CD4-positive, alpha-beta T cell (primary cell): Measurements from ENCODE around the gene DSCAML1. TPM values are rescaled to one million over a fixed set of nuclear protein-coding genes. Genes with fewer than 3 reads are reported as not detected.
A peak's percentile ranks its signal among the peaks of the same experiment; 100 is the strongest.

Experiments used
- ATAC-seq: fragments of 200-7000 bp; cut with Tn5 transposase; one replicate; pipeline ENCODE4 v1.10.0; 2022; ENCODE audit warnings: mild to moderate bottlenecking; ENCODE audit not compliant: poor library complexity
- CTCF ChIA-PET: fragments of 350-600 bp; sonication (Branson Sonifier 250); formaldehyde crosslinking; loops from one replicate; lab custom pipeline; 2021; ENCODE audit warnings: antibody characterized with exemption, inconsistent platforms; lab: Charles Lee
- POLR2A ChIA-PET: fragments of 350-600 bp; sonication (Branson Sonifier 250); formaldehyde crosslinking; loops from one replicate; lab custom pipeline; 2021; ENCODE audit warnings: antibody characterized with exemption, inconsistent platforms; lab: Charles Lee
- DNase-seq, 14 experiments: peaks; one replicate each; pipeline ENCODE4 v3.0.0-alpha.2; 2013 to 2020; ENCODE audit warnings: mixed read lengths in 2 of 14
- H3K27ac ChIP-seq, 2 donors: one replicate each; pipeline versions ENCODE4 v1.5.1 to v1.7.0; 2013; ENCODE audit warnings: low read length in 2 of 2, low read depth in 1 of 2, mild to moderate bottlenecking in 1 of 2
- H3K27me3 ChIP-seq, 2 experiments: 1 replicate in 1 of 2; 2 replicates in 1 of 2; pipeline versions ENCODE4 v1.6.1 to v1.7.0; 2013; ENCODE audit warnings: low read length in 2 of 2, control low read depth in 1 of 2, mild to moderate bottlenecking in 1 of 2, moderate library complexity in 1 of 2; ENCODE audit not compliant: insufficient read depth in 2 of 2, control insufficient read depth in 1 of 2
- H3K36me3 ChIP-seq: one replicate; pipeline ENCODE4 v1.6.1; 2013; ENCODE audit warnings: low read length, control low read depth; ENCODE audit not compliant: insufficient read depth
- H3K4me1 ChIP-seq: one replicate; pipeline ENCODE4 v1.6.1; 2013; ENCODE audit warnings: low read length, control low read depth; ENCODE audit not compliant: insufficient read depth
- H3K4me3 ChIP-seq: one replicate; pipeline ENCODE4 v1.5.1; 2013; ENCODE audit warnings: mild to moderate bottlenecking, low read length, moderate library complexity
- H3K9me3 ChIP-seq, 2 experiments: 1 replicate in 1 of 2; 2 replicates in 1 of 2; pipeline versions ENCODE4 v1.6.1 to v1.7.0; 2013; ENCODE audit warnings: low read length in 2 of 2, mild to moderate bottlenecking in 2 of 2, control low read depth in 1 of 2, moderate library complexity in 1 of 2; ENCODE audit not compliant: control insufficient read depth in 1 of 2, insufficient read depth in 1 of 2
- H3K27ac Mint-ChIP-seq: one replicate; pipeline ENCODE4 v1.8.0; 2020; ENCODE audit warnings: mixed read lengths
- H3K27me3 Mint-ChIP-seq: one replicate; pipeline ENCODE4 v1.8.0; 2021; ENCODE audit warnings: mixed read lengths
- H3K36me3 Mint-ChIP-seq: one replicate; pipeline ENCODE4 v1.8.0; 2021; ENCODE audit warnings: low read depth, mixed read lengths
- H3K4me1 Mint-ChIP-seq: one replicate; pipeline ENCODE4 v1.8.0; 2021; ENCODE audit warnings: low read depth, mixed read lengths
- H3K4me3 Mint-ChIP-seq: one replicate; pipeline ENCODE4 v1.8.0; 2020; ENCODE audit warnings: mild to moderate bottlenecking, mixed read lengths
- H3K9me3 Mint-ChIP-seq: one replicate; pipeline ENCODE4 v1.8.0; 2020; ENCODE audit warnings: mixed read lengths
- intact Hi-C, 2 experiments: fragments of 100-400 bp; cut with DNase I in 1 of 2; cut with micrococcal nuclease in 1 of 2; formaldehyde crosslinking; loops; one replicate each; pipeline versions ENCODE4 v1.15.1 to v1.9.0; 2023 to 2025; cut with DNase I, micrococcal nuclease
- total RNA-seq, 174 experiments: library from RNA in 2 of 174; stranded (reverse) in 2 of 174; gene quantifications; one replicate each; pipeline ENCODE4 v1.2.3 and lab custom pipeline; 2021 to 2026
- TF ChIP-seq, protein P1 (sequence below): fragments of 200-600 bp; IDR thresholded peaks from one replicate; pipeline ENCODE4 v1.8.0; 2022; ENCODE audit warnings: antibody characterized with exemption, mild to moderate bottlenecking

DSCAML1 gene
- total RNA-seq, 2 experiments from 2014 or later: 0.22 to 0.61 TPM

DNA sequence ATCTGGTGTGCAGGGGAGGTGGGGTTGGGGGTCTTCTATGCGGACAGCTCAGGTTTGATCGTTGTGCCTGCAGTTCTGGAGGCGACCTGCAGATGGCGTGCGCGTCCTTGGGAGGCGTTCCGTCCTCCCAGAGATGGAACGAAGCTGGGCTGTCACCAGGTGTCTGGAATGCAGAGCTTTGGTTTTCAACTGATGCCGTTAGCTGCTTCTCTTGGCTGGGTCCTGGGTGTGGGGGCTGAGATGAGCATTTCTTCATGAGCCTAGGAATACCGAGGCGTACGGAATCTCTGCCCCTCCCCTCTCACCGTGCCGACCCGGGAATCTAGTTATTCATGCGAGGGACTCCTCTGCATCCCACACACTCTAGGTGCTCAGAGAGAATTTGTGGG lies 370.7 kb downstream of the DSCAML1 start:
- POLR2A ChIA-PET: interaction anchor here (0.8 to 1.1 kb wide), 4 partner anchors 98 to 627 kb away, joined by 3 to 5 read pairs (median 4); partner anchors contain the start of gene CEP164

DNA sequence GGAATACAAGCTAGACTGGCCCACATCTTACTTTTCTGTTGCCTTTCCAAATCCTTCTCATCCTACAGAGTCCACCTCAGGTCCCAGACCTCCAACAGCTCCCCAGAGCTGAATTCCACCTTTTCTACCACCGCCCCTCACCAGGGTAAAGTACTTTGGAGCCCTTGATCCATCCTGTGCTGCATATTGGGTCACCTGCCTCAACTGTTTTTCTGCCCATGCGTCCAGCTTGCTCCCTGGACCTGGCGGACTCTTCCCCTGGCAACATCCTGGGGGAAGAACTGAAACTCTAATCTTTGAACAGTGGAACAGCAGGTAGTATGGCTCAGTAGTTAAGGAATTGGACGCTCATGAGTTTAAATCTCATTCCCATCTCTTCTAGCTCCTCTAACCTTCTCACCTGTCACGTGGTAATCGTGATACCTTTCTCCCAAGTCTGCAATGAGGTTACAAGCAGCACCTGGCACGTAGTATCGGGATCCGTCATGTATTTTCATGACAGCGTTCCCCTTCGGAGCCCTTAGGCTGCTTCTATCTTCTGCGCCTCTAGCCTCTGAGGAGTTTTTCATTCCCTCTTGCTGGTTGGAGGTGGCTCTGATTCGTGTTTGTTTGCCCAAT lies 371.2 kb downstream of the DSCAML1 start:
- no peaks in the 10 kb centered on the region for H3K9me3 ChIP-seq
- CTCF ChIA-PET: interaction anchor here (0.6 to 2.0 kb wide), 7 partner anchors 10 to 746 kb away, joined by 3 to 5 read pairs (median 3); no protein-coding TSS in a partner anchor
- Mint-ChIP-seq H3K36me3 (no peaks in the 10 kb centered on the region), H3K9me3 (no peaks in the 10 kb centered on the region), H3K4me3 (no peak overlapping the region), H3K27ac (no peak overlapping the region), H3K27me3 (no peaks in the 10 kb centered on the region), H3K4me1 (peaks cover 5% of the 10 kb centered on the region)
- H3K4me1 ChIP-seq: peaks cover 8% of the 10 kb centered on the region
- H3K27ac ChIP-seq: no peak overlapping the region
- no peak for ATAC-seq
- H3K4me3 ChIP-seq: no peak overlapping the region
- no peaks in the 10 kb centered on the region for H3K27me3 ChIP-seq
- no peaks in the 10 kb centered on the region for H3K36me3 ChIP-seq
- TF ChIP-seq, protein P1, sequence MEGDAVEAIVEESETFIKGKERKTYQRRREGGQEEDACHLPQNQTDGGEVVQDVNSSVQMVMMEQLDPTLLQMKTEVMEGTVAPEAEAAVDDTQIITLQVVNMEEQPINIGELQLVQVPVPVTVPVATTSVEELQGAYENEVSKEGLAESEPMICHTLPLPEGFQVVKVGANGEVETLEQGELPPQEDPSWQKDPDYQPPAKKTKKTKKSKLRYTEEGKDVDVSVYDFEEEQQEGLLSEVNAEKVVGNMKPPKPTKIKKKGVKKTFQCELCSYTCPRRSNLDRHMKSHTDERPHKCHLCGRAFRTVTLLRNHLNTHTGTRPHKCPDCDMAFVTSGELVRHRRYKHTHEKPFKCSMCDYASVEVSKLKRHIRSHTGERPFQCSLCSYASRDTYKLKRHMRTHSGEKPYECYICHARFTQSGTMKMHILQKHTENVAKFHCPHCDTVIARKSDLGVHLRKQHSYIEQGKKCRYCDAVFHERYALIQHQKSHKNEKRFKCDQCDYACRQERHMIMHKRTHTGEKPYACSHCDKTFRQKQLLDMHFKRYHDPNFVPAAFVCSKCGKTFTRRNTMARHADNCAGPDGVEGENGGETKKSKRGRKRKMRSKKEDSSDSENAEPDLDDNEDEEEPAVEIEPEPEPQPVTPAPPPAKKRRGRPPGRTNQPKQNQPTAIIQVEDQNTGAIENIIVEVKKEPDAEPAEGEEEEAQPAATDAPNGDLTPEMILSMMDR: no peak
- POLR2A ChIA-PET: interaction anchor here (0.8 to 1.1 kb wide), 4 partner anchors 98 to 627 kb away, joined by 3 to 5 read pairs (median 4); partner anchors contain the start of gene CEP164
- intact Hi-C loops: loop anchor here (1.0 to 10.0 kb wide), 5 partner anchors 389 to 747 kb away; no protein-coding TSS in a partner anchor
- peak in 1 of 14 experiments; percentile 11 for DNase-seq

More for the DNA sequence above, 370.7 kb downstream of the DSCAML1 start:
- CTCF ChIA-PET: interaction anchor here (0.5 to 2.0 kb wide), 13 partner anchors 10 to 745 kb away, joined by 3 to 5 read pairs (median 3); no protein-coding TSS in a partner anchor
- Mint-ChIP-seq H3K36me3 (no peaks in the 10 kb centered on the region), H3K4me3 (no peak overlapping the region), H3K27ac (no peak overlapping the region), H3K27me3 (no peaks in the 10 kb centered on the region), H3K4me1 (peaks cover 5% of the 10 kb centered on the region), H3K9me3 (no peaks in the 10 kb centered on the region)
- Histone ChIP-seq H3K27me3 (no peaks in the 10 kb centered on the region), H3K27ac (no peak overlapping the region), H3K4me1 (peaks cover 8% of the 10 kb centered on the region), H3K36me3 (no peaks in the 10 kb centered on the region), H3K9me3 (no peaks in the 10 kb centered on the region), H3K4me3 (no peak overlapping the region)
- TF ChIP-seq, protein P1: peak; percentile 92
- ATAC-seq (peak; percentile 48), DNase-seq (peak; percentile 50 to 74 (median 61))
- intact Hi-C loops: loop anchor here (1.0 to 10.0 kb wide), 5 partner anchors 389 to 746 kb away; no protein-coding TSS in a partner anchor

DNA sequence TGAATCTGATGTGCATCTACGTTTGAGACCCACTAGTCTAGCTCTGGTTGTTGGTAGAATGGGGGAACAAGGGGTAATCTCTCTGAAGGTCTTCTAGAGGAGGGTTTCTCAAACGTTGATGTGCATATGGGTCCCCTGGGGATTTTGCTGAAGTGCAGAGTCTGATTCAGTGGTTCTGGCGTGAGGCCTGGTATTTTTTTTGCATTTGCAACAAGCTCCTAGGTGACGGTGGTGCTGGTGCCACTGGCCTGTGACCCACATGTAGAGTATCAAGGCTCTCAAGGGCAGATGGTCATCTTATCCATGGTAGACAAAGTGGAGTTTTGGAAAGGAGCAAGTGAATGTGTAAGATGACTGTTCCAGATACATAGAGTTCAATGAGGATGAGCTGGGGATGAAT lies 372.2 kb downstream of the DSCAML1 start:
- H3K27ac Mint-ChIP-seq: no peak overlapping the region
- Histone ChIP-seq H3K4me1 (peaks cover 8% of the 10 kb centered on the region), H3K9me3 (no peaks in the 10 kb centered on the region), H3K4me3 (no peak overlapping the region), H3K27me3 (no peaks in the 10 kb centered on the region), H3K36me3 (no peaks in the 10 kb centered on the region), H3K27ac (no peak overlapping the region)
- intact Hi-C loops: loop anchor here (5.0 to 10.0 kb wide), 3 partner anchors 390 to 748 kb away; no protein-coding TSS in a partner anchor
- TF ChIP-seq, protein P1: no peak
- H3K27me3 Mint-ChIP-seq: no peaks in the 10 kb centered on the region
- no peak overlapping the region for H3K4me3 Mint-ChIP-seq
- no peak for DNase-seq
- no peaks in the 10 kb centered on the region for H3K36me3 Mint-ChIP-seq
- CTCF ChIA-PET: interaction anchor here (2.0 kb wide), 1 partner anchor 747 kb away, joined by 4 read pairs; no protein-coding TSS in a partner anchor
- POLR2A ChIA-PET: no interaction called here
- H3K9me3 Mint-ChIP-seq: no peaks in the 10 kb centered on the region
- H3K4me1 Mint-ChIP-seq: peaks cover 5% of the 10 kb centered on the region
- ATAC-seq: no peak
